ENCODE measurements around the gene WFS1. TPM values are rescaled to one million over a fixed set of nuclear protein-coding genes. Genes with fewer than 3 reads are reported as not detected.

Gene WFS1
- polyA plus RNA-seq, 1 experiment: 46.8 TPM

DNA sequence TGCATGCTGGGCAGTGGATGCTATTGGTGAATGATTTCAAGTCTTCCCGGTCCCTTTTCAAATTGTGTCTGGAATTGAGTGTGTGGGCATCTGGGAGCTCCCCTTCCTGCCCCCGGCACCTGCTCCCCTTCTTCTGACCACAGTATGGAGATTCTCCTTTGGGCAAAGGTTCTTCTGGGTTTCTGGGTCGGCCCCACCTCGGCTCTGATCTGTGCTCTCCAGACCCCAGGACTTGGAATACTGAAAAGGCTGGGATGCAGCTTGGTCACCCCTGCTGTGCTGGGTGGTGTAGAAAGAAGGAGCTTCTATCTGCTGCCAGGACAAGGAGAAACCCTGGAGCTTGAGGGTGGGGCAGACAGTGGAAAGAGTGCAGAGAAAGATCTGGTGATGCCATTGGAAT, 78.8 kb downstream of the WFS1 start:
- no peak overlapping the region for H3K4me3 ChIP-seq (ENCODE audit: low read depth, low read length)
- ChIA-PET CTCF (interaction anchor here (0.9 kb wide), 1 partner anchor 97 kb away, joined by 4 read pairs; no protein-coding TSS in a partner anchor), POLR2A (no interaction called here)

DNA sequence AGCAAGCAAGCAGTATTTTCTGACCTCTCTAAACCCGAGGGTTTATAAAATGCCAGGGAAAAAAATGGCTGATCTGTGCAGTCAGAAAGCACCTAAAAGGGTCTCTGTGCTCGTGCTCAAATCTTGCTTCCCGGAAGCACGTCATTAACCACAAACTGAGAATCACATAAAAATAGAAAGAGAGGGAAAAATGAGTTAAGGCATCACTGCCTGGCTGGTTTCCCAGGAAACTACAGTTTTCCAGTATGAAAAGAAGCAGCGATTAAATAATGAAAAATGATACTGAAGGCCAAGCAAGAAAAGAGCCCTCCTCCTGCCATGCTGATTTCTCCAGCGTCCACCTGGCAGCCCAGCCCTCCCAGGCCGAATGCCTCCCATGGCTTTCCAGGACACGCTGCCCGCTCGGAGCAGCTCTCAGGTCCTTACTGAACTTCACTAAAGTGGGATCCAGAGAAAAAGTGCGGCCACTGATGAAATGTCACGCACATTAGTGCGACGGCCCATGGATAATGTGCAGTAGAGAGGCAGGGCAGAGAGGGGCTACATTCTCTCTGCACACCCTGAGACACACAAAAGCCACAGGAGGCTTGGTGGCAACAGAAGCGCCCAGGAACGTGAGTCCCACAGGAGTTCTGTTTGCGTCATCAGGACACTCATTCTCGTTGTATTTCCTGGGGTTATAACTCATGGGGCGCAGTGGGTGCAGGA, 80.4 kb downstream of the WFS1 start:
- DNase-seq (ENCODE audit: low read depth, low spot score): no peak
- CTCF ChIA-PET: no interaction called here
- POLR2A ChIA-PET: no interaction called here

More for the DNA sequence above, 78.8 kb downstream of the WFS1 start:
- TF ChIP-seq, protein P1, sequence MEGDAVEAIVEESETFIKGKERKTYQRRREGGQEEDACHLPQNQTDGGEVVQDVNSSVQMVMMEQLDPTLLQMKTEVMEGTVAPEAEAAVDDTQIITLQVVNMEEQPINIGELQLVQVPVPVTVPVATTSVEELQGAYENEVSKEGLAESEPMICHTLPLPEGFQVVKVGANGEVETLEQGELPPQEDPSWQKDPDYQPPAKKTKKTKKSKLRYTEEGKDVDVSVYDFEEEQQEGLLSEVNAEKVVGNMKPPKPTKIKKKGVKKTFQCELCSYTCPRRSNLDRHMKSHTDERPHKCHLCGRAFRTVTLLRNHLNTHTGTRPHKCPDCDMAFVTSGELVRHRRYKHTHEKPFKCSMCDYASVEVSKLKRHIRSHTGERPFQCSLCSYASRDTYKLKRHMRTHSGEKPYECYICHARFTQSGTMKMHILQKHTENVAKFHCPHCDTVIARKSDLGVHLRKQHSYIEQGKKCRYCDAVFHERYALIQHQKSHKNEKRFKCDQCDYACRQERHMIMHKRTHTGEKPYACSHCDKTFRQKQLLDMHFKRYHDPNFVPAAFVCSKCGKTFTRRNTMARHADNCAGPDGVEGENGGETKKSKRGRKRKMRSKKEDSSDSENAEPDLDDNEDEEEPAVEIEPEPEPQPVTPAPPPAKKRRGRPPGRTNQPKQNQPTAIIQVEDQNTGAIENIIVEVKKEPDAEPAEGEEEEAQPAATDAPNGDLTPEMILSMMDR (IDR thresholded peaks at IDR 0.05; ENCODE audit: low read depth, low read length): no peak
- DNase-seq (ENCODE audit: low read depth, low spot score): no peak
- Histone ChIP-seq H3K9me3 (ENCODE audit: control insufficient read depth, insufficient read depth, low read length) (peaks cover 11% of the 10 kb centered on the region; the same call in 1 of the 2 replicates), H3K27ac (ENCODE audit: low read depth, low read length) (no peak overlapping the region), H3K27me3 (ENCODE audit: control insufficient read depth, insufficient read depth, low read length) (peaks cover 3% of the 10 kb centered on the region)

DNA sequence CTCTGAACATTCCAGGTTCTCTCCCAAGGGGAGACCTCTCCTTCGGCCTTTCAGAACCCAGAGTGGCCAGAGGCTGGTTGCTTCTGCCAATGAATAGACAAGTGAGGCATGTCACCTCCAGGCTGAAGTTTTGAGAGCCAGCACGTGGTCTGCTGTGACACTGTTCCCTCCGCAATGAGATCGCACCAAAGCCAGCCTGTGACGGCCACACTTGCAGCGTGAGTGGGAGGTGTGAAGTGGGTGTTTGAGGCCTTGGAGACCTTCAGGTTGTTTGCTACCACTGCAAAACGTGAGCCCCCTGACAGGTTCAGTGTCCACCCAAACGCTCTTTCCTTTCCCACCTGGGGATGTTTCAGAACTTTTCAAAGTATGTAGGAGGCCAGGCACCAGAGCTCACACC, 81.0 kb downstream of the WFS1 start:
- Histone ChIP-seq H3K4me3 (ENCODE audit: low read depth, low read length) (no peak overlapping the region), H3K27me3 (ENCODE audit: control insufficient read depth, insufficient read depth, low read length) (peaks cover 3% of the 10 kb centered on the region), H3K9me3 (ENCODE audit: control insufficient read depth, insufficient read depth, low read length) (peaks cover 3% of the 10 kb centered on the region; the same call in 1 of the 2 replicates), H3K27ac (ENCODE audit: low read depth, low read length) (no peak overlapping the region)
- TF ChIP-seq, protein P1 (IDR thresholded peaks at IDR 0.05; ENCODE audit: low read depth, low read length): no peak
- POLR2A ChIA-PET: no interaction called here
- CTCF ChIA-PET: no interaction called here
- DNase-seq (ENCODE audit: low read depth, low spot score): no peak

More for the DNA sequence above, 80.4 kb downstream of the WFS1 start:
- TF ChIP-seq, protein P1 (IDR thresholded peaks at IDR 0.05; ENCODE audit: low read depth, low read length): no peak
- Histone ChIP-seq H3K9me3 (ENCODE audit: control insufficient read depth, insufficient read depth, low read length) (peaks cover 9% of the 10 kb centered on the region; the same call in 1 of the 2 replicates), H3K27ac (ENCODE audit: low read depth, low read length) (no peak overlapping the region), H3K4me3 (ENCODE audit: low read depth, low read length) (no peak overlapping the region), H3K27me3 (ENCODE audit: control insufficient read depth, insufficient read depth, low read length) (peaks cover 3% of the 10 kb centered on the region)

DNA sequence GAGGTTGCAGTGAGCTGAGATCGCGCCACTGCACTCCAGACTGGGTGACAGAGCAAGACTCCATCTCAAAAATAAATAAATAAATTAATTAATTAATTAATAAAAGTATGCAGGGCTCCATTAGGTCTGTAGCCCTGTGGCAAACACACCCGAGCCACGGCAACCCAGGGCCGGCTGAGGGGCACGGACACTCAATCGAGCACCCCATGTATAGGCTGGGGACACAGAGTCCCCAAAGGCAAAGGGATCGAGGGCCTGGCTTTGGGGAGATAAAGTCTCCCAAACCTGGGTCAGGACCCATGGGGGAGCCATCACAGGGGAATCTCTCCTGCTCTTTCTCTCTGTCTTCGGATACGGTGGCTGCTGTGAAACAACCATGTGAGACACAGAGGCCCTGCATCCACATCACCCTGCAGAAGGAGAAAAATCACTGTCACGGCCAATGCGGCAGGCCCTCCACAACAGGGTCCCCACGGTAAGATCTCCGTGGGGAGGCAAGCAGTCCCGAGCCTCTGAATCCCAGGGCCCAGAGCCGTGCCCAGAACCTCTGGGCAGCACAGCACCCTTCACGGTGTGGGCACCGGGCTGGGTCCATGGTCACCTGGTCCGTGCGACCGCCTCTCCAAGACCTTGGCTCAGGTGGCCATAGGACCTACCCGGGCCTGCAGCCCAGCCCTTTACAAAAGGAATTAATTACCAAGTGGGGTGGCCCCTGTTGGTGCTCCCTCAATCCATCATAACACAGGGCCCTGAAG, 81.8 kb downstream of the WFS1 start:
- H3K27me3 ChIP-seq (ENCODE audit: control insufficient read depth, insufficient read depth, low read length): peaks cover 3% of the 10 kb centered on the region
- H3K27ac ChIP-seq (ENCODE audit: low read depth, low read length): no peak overlapping the region
- CTCF ChIA-PET: no interaction called here
- H3K9me3 ChIP-seq (ENCODE audit: control insufficient read depth, insufficient read depth, low read length): no peaks in the 10 kb centered on the region; the same call in 1 of the 2 replicates
- no peak overlapping the region for H3K4me3 ChIP-seq (ENCODE audit: low read depth, low read length)
- DNase-seq (ENCODE audit: low read depth, low spot score): no peak
- TF ChIP-seq, protein P1 (IDR thresholded peaks at IDR 0.05; ENCODE audit: low read depth, low read length): no peak
- POLR2A ChIA-PET: no interaction called here

Measured in AG04450 (cell line).